Transverse colon (tissue), 4 donors: ENCODE results near the gene PTGIS. TPM values are rescaled to one million over a fixed set of nuclear protein-coding genes. Genes with fewer than 3 reads are reported as not detected.

Source experiments
- DNase-seq: peaks from one replicate; pipeline ENCODE4 v3.0.0-alpha.2; 2019
- H3K27ac ChIP-seq, 4 donors: fragments of 200-600 bp; sonication (generic); 2 replicates each; pipeline ENCODE4 v1.5.1; 2016 to 2018; ENCODE audit warnings: inconsistent platforms in 4 of 4
- H3K27me3 ChIP-seq: fragments of 200-600 bp; sonication (generic); 2 replicates; pipeline ENCODE4 v1.5.1; 2017; ENCODE audit warnings: inconsistent platforms
- H3K36me3 ChIP-seq, 4 donors: fragments of 200-600 bp; sonication (generic); 2 replicates each; pipeline ENCODE4 v1.5.1; 2017 to 2019; ENCODE audit warnings: inconsistent platforms in 4 of 4
- H3K4me1 ChIP-seq, 4 donors: fragments of 200-600 bp; sonication (generic); 2 replicates each; pipeline ENCODE4 v1.5.1; 2017 to 2020; ENCODE audit warnings: inconsistent platforms in 4 of 4
- H3K4me3 ChIP-seq, 4 donors: fragments of 200-600 bp; sonication (generic); 1 replicate in 1 of 4; 2 replicates in 3 of 4; pipeline versions ENCODE4 v1.5.1 to v1.6.1; 2017 to 2019; ENCODE audit warnings: inconsistent platforms in 4 of 4
- H3K9me3 ChIP-seq, 2 donors: fragments of 200-600 bp; sonication (generic); 2 replicates each; pipeline ENCODE4 v1.5.1; 2017 to 2019; ENCODE audit warnings: inconsistent platforms in 2 of 2
- EP300 ChIP-seq: sonication (generic); formaldehyde crosslinking; IDR thresholded peaks from one replicate; pipeline ENCODE4 v1.6.1; 2017; ENCODE audit warnings: antibody characterized with exemption, low read depth
- POLR2A ChIP-seq: fragments of 450-650 bp; IDR thresholded peaks from one replicate; pipeline ENCODE4 v1.6.1; 2016; ENCODE audit warnings: antibody characterized with exemption, mild to moderate bottlenecking, moderate library complexity
- POLR2AphosphoS5 ChIP-seq, 3 donors: sonication (generic); formaldehyde crosslinking; IDR thresholded peaks; one replicate each; pipeline ENCODE4 v1.6.1; 2016; ENCODE audit warnings: antibody characterized with exemption in 3 of 3
- WGBS, 2 donors: methylation state at CpG; one replicate each; pipeline ENCODE4 v1.1.5; 2018; ENCODE audit warnings: low coverage in 1 of 2; 5-methylcytosine and 5-hydroxymethylcytosine counted together
- in situ Hi-C, 4 donors: fragments of 200-750 bp; cut with MboI; loops; one replicate each; pipeline versions ENCODE4 v1.15.0 to v1.15.1; 2017; ENCODE audit warnings: low sequenced_read_pairs in 3 of 4, low pct_ligation_motif_present in 1 of 4, low pct_unique_long_range_greater_than_20kb in 1 of 4
- intact Hi-C: fragments of 100-400 bp; cut with DNase I; formaldehyde crosslinking; loops from one replicate; pipeline ENCODE4 v1.15.1; 2023; ENCODE audit warnings: low total_unique reads
- total RNA-seq, 4 donors: library from RNA; depleted of rRNA; stranded (reverse); fragments of >200 nt; gene quantifications; one replicate each; pipeline ENCODE4 v1.1.0, GENCODE V29; 2016
- TF ChIP-seq, protein P1 (sequence below), 5 experiments: fragments of 200-600 bp in 3 of 5; fragments of 450-650 bp in 2 of 5; sonication (generic) in 3 of 5; IDR thresholded peaks; 1 replicate in 2 of 5; 2 replicates in 3 of 5; pipeline ENCODE4 v1.5.1; 2016 to 2017; ENCODE audit warnings: antibody characterized with exemption in 5 of 5, inconsistent platforms in 3 of 5, mild to moderate bottlenecking in 2 of 5, moderate library complexity in 1 of 5

The PTGIS gene
- total RNA-seq, 4 donors from 2014 or later, result 9.4 to 22.3 (median 15.6) TPM

DNA sequence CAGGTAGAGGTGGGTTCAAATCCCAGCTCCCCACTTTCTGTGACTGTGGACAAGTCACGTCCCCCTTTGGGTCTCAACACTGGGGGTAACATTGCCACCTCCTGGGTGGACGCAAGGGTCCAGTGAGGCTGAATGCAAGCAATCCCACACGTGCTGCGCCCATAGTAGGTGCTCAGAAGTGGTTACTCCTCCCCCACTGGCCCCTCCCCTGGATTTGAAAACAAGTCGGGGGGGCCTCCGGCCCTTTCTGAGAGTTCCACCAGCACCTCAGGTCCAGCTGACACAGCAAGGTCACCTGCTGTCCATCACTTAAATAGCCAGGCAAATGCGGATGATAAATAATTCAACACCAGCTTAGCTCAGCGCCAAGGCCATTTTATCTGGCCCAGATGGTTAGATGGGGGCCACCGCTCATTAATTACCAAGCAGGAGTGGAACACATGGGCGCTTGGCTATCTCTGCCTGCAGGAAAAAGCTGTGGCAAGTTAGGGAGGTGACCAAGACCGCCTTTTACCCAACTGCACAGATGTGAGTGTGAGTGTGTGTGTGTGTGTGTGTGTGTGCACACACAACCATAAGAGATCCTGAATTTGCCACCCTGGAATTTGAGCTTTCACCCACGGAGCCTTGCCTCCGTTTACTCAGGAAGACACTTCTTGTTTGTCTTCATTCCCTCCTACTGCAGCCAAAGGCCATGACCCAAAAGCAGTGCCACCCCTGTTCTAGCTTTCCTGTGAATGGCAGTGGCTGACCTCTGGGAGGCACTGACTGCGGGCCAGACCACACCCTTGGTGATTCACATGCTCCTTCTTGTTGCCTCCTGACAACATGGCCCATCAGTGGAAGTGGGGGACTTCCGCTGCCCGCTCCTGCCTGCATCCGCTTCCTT, 50.8 kb downstream of the PTGIS start:
- no peaks in the 10 kb centered on the region for H3K4me1 ChIP-seq
- no peaks in the 10 kb centered on the region for H3K27me3 ChIP-seq
- WGBS, 2 donors, result 81% methylated on average over 17 of the region's 17 CpGs; no CpG with 5 or more reads in 1 of the 2 donors
- in situ Hi-C loops, result loop anchor here in 2 of 4 donors (10.0 kb wide), 1 partner anchor 182 kb away; no protein-coding TSS in a partner anchor
- H3K27ac ChIP-seq, result no peak overlapping the region
- TF ChIP-seq, protein P1, sequence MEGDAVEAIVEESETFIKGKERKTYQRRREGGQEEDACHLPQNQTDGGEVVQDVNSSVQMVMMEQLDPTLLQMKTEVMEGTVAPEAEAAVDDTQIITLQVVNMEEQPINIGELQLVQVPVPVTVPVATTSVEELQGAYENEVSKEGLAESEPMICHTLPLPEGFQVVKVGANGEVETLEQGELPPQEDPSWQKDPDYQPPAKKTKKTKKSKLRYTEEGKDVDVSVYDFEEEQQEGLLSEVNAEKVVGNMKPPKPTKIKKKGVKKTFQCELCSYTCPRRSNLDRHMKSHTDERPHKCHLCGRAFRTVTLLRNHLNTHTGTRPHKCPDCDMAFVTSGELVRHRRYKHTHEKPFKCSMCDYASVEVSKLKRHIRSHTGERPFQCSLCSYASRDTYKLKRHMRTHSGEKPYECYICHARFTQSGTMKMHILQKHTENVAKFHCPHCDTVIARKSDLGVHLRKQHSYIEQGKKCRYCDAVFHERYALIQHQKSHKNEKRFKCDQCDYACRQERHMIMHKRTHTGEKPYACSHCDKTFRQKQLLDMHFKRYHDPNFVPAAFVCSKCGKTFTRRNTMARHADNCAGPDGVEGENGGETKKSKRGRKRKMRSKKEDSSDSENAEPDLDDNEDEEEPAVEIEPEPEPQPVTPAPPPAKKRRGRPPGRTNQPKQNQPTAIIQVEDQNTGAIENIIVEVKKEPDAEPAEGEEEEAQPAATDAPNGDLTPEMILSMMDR (IDR thresholded peaks at IDR 0.05), result no peak
- no peak for TF ChIP-seq POLR2AphosphoS5 (IDR thresholded peaks at IDR 0.05)
- TF ChIP-seq EP300, result no peak
- no peak for TF ChIP-seq POLR2A
- no peak overlapping the region for H3K4me3 ChIP-seq
- H3K36me3 ChIP-seq, result no peaks in the 10 kb centered on the region
- H3K9me3 ChIP-seq, result no peaks in the 10 kb centered on the region
- intact Hi-C loops, result no loop called here
- DNase-seq, result no peak

DNA sequence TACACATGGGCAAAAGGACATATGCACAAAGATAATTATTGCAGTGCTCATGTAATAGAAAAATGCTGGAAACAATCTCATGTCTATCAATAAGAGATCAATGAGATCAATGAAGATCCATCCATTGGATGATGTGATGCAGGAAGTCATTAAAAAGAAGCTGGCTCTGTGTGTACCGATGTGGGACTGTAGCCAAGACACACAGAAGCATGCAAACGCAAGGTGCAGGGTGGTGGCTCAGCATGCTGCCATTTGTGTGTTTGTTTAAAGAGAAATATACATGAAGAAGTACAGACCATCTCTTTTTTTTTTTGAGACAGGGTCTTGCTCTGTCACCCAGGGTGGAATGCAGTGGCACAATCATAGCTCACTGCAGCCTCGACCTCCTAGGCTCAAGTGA, 52.4 kb downstream of the PTGIS start:
- WGBS, 2 donors, result 24% methylated on average over 3 of the region's 3 CpGs; no CpG with 5 or more reads in 1 of the 2 donors

GRCh38 chr20:49513517-49513916, 54.4 kb downstream of the PTGIS start:
- no peak for TF ChIP-seq EP300
- no peak for TF ChIP-seq POLR2AphosphoS5 (IDR thresholded peaks at IDR 0.05)
- TF ChIP-seq, protein P1 (IDR thresholded peaks at IDR 0.05), result no peak
- TF ChIP-seq POLR2A, result no peak
- H3K27me3 ChIP-seq, result peaks cover 5% of the 10 kb centered on the region
- in situ Hi-C loops (loop anchor here in 2 of 4 donors (10.0 kb wide), 1 partner anchor 179 kb away; no protein-coding TSS in a partner anchor), intact Hi-C loops (no loop called here)
- no peak overlapping the region for H3K4me3 ChIP-seq
- WGBS, 2 donors, result 95% methylated on average over 2 of the region's 2 CpGs; no CpG with 5 or more reads in 1 of the 2 donors
- H3K9me3 ChIP-seq, result no peaks in the 10 kb centered on the region
- DNase-seq, result no peak
- H3K4me1 ChIP-seq, result peaks cover 0 to 14% (median 3%) of the 10 kb centered on the region in 4 donors
- no peak overlapping the region for H3K27ac ChIP-seq
- H3K36me3 ChIP-seq, result no peaks in the 10 kb centered on the region

More for the DNA sequence above, 52.4 kb downstream of the PTGIS start:
- TF ChIP-seq EP300 (no peak), POLR2A (no peak), POLR2AphosphoS5 (IDR thresholded peaks at IDR 0.05) (no peak)
- TF ChIP-seq, protein P1 (IDR thresholded peaks at IDR 0.05), result no peak
- H3K27ac ChIP-seq, result no peak overlapping the region
- H3K27me3 ChIP-seq, result peaks cover 4% of the 10 kb centered on the region
- H3K4me1 ChIP-seq, result peaks cover 0 to 7% (median 0%) of the 10 kb centered on the region in 4 donors
- H3K4me3 ChIP-seq, result no peak overlapping the region
- intact Hi-C loops (no loop called here), in situ Hi-C loops (loop anchor here in 2 of 4 donors (10.0 kb wide), 1 partner anchor 181 kb away; no protein-coding TSS in a partner anchor)
- no peaks in the 10 kb centered on the region for H3K9me3 ChIP-seq
- peak; percentile 16 for DNase-seq
- no peaks in the 10 kb centered on the region for H3K36me3 ChIP-seq

DNA sequence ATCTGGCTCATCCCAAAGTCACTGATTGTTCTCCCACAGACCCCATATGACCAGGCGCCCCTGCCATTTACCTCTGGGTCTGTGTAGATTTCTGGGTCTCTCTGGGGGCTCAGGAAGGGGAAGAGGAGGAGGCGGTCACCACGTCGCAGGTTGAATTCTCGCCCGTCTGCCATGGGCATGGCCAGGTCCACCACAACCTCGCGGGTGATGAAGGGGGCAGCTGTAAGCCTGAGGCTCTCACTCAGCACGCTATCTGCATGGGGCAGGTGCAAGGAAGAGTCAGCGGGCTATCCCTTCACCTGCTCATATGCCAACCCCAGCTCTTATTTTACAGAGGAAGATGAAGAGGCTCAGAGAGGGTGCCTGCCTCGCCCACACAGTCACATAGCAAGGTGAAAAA, 54.9 kb downstream of the PTGIS start:
- Histone ChIP-seq H3K4me3 (no peak overlapping the region), H3K4me1 (peaks cover 0 to 14% (median 5%) of the 10 kb centered on the region in 4 donors), H3K27me3 (peaks cover 5% of the 10 kb centered on the region), H3K9me3 (no peaks in the 10 kb centered on the region), H3K27ac (no peak overlapping the region), H3K36me3 (no peaks in the 10 kb centered on the region)
- DNase-seq, result no peak
- no peak for TF ChIP-seq POLR2A
- no peak for TF ChIP-seq POLR2AphosphoS5 (IDR thresholded peaks at IDR 0.05)
- TF ChIP-seq EP300, result no peak
- in situ Hi-C loops, result loop anchor here in 2 of 4 donors (10.0 kb wide), 1 partner anchor 178 kb away; no protein-coding TSS in a partner anchor
- intact Hi-C loops, result no loop called here
- 89 to 100% methylated on average over 1 to 11 of the region's 11 CpGs for WGBS, 2 donors
